Neural cell (in vitro differentiated cells): ENCODE measurements around the gene HES3. TPM values are rescaled to one million over a fixed set of nuclear protein-coding genes. Genes with fewer than 3 reads are reported as not detected.

Experiments
- H2AFZ ChIP-seq: fragments of 200-600, 300-800 bp; sonication (generic), shearing (Covaris generic); 2 replicates; pipeline ENCODE4 v1.6.0; 2014; ENCODE audit warnings: low read depth, mild to moderate bottlenecking, antibody characterized with exemption, low read length, moderate library complexity
- H3F3A ChIP-seq: fragments of 200-600 bp; shearing (Covaris generic); 2 replicates; pipeline ENCODE4 v1.6.1; 2016; ENCODE audit warnings: mild to moderate bottlenecking, moderate library complexity, mixed read lengths, antibody characterized with exemption, low read length; ENCODE audit not compliant: insufficient read depth, poor library complexity, severe bottlenecking
- H3K27ac ChIP-seq: fragments of 200-600, 300-800 bp; sonication (generic), shearing (Covaris generic); 2 replicates; pipeline ENCODE4 v1.5.1; 2014; ENCODE audit warnings: mild to moderate bottlenecking, low read length, moderate library complexity
- H3K27me3 ChIP-seq: fragments of 300-800, 200-600 bp; sonication (generic), shearing (Covaris generic); 2 replicates; pipeline ENCODE4 v1.6.0; 2014; ENCODE audit warnings: mild to moderate bottlenecking, low read depth, low read length, moderate library complexity; ENCODE audit not compliant: insufficient read depth
- H3K36me3 ChIP-seq: fragments of 300-800, 200-600 bp; sonication (generic), shearing (Covaris generic); 2 replicates; pipeline ENCODE4 v1.5.1; 2014; ENCODE audit warnings: mild to moderate bottlenecking, antibody characterized with exemption, low read length, moderate library complexity; ENCODE audit not compliant: insufficient read depth
- H3K4me2 ChIP-seq: fragments of 300-800, 200-600 bp; sonication (generic), shearing (Covaris generic); 2 replicates; pipeline ENCODE4 v1.6.0; 2014; ENCODE audit warnings: mild to moderate bottlenecking, low read length
- H3K4me3 ChIP-seq: fragments of 300-800, 200-600 bp; sonication (generic), shearing (Covaris generic); 2 replicates; pipeline ENCODE4 v1.5.1; 2014; ENCODE audit warnings: mild to moderate bottlenecking, low read length, moderate library complexity
- H3K79me2 ChIP-seq: fragments of 200-600 bp; shearing (Covaris generic); replicated peaks from 2 replicates; pipeline ENCODE4 v1.6.0; 2014; ENCODE audit warnings: mild to moderate bottlenecking, low read length, moderate library complexity; ENCODE audit not compliant: insufficient read depth
- H3K9ac ChIP-seq: fragments of 300-800, 200-600 bp; sonication (generic), shearing (Covaris generic); 2 replicates; pipeline ENCODE4 v1.6.1; 2016; ENCODE audit warnings: mild to moderate bottlenecking, low read length, mixed read lengths
- H3K9me2 ChIP-seq: fragments of 200-600 bp; shearing (Covaris generic); 2 replicates; pipeline ENCODE4 v1.6.1; 2016; ENCODE audit warnings: mild to moderate bottlenecking, low read length, mixed read lengths; ENCODE audit not compliant: insufficient read depth
- H3K9me3 ChIP-seq: fragments of 200-600, 300-800 bp; sonication (generic), shearing (Covaris generic); 2 replicates; pipeline ENCODE4 v1.6.1; 2016; ENCODE audit warnings: mild to moderate bottlenecking, mixed run types, low read length, moderate library complexity, mixed read lengths
- H4K20me1 ChIP-seq: fragments of 200-600 bp; shearing (Covaris generic); 2 replicates; pipeline ENCODE4 v1.6.1; 2016; ENCODE audit warnings: mild to moderate bottlenecking, mixed run types; ENCODE audit not compliant: insufficient read depth
- CTCF ChIP-seq: fragments of 450-650 bp; IDR thresholded peaks from 2 replicates; pipeline ENCODE4 v1.5.1; 2014; ENCODE audit warnings: antibody characterized with exemption, mild to moderate bottlenecking, moderate library complexity; ENCODE audit not compliant: poor library complexity, severe bottlenecking
- EP300 ChIP-seq: fragments of 450-650 bp; conservative IDR thresholded peaks from 2 replicates; pipeline ENCODE4 v1.6.1; 2014; ENCODE audit warnings: antibody characterized with exemption, mild to moderate bottlenecking, moderate library complexity; ENCODE audit not compliant: poor library complexity, severe bottlenecking
- EZH2 ChIP-seq: fragments of 200-600, 300-800 bp; shearing (Covaris generic), sonication (generic); IDR thresholded peaks from 2 replicates; pipeline ENCODE4 v1.6.1; 2014; ENCODE audit warnings: antibody characterized with exemption, low read length, borderline replicate concordance, mild to moderate bottlenecking; ENCODE audit not compliant: insufficient read depth, poor library complexity, severe bottlenecking
- MXI1 ChIP-seq: fragments of 450-650 bp; conservative IDR thresholded peaks from 2 replicates; pipeline ENCODE4 v1.6.1; 2014; ENCODE audit warnings: antibody characterized with exemption, mild to moderate bottlenecking; ENCODE audit not compliant: poor library complexity, severe bottlenecking
- POLR2AphosphoS5 ChIP-seq: IDR thresholded peaks from 2 replicates; pipeline ENCODE4 v1.6.1; 2012
- RAD21 ChIP-seq: fragments of 450-650 bp; conservative IDR thresholded peaks from 2 replicates; pipeline ENCODE4 v1.6.1; 2014; ENCODE audit warnings: antibody characterized with exemption, mild to moderate bottlenecking, moderate library complexity
- SMC3 ChIP-seq: fragments of 450-650 bp; conservative IDR thresholded peaks from 2 replicates; pipeline ENCODE4 v1.6.1; 2014; ENCODE audit warnings: antibody characterized with exemption, mild to moderate bottlenecking, moderate library complexity; ENCODE audit not compliant: poor library complexity
- TAF1 ChIP-seq: IDR thresholded peaks from 2 replicates; pipeline ENCODE4 v1.6.1; 2012; ENCODE audit warnings: low read depth
- polyA plus RNA-seq: library from polyadenylated mRNA; depleted of rRNA; stranded (reverse); fragments of >200 nt; gene quantifications from 2 replicates; pipeline ENCODE4 v1.2.3, GENCODE V29; 2014
- TF ChIP-seq, protein P1 (sequence below): IDR thresholded peaks from 2 replicates; pipeline ENCODE4 v1.6.1; 2012; ENCODE audit warnings: borderline replicate concordance

Gene HES3
- polyA plus RNA-seq, 1 donor from 2014 or later = not detected

GRCh38 chr1:6205849-6206519 is 38.0 kb upstream of the HES3 start, which contains the start of gene RNF207:
Gene RNF207 (plus strand): TSS chr1:6206119. CDS start chr1:6206536, 417 bp downstream.
- H3F3A ChIP-seq = no peaks in the 10 kb centered on the region
- no peaks in the 10 kb centered on the region for H4K20me1 ChIP-seq
- H3K4me3 ChIP-seq = peak within 1 kb of the TSS; percentile 25
- no peak within 1 kb of the TSS for H2AFZ ChIP-seq
- no peak within 1 kb of the TSS for H3K4me2 ChIP-seq
- no peaks in the 10 kb centered on the region for H3K9me3 ChIP-seq
- no peaks in the 10 kb centered on the region for H3K9me2 ChIP-seq
- no peak within 1 kb of the TSS for H3K27ac ChIP-seq
- H3K36me3 ChIP-seq = no peaks in the 10 kb centered on the region
- TF ChIP-seq, protein P1, sequence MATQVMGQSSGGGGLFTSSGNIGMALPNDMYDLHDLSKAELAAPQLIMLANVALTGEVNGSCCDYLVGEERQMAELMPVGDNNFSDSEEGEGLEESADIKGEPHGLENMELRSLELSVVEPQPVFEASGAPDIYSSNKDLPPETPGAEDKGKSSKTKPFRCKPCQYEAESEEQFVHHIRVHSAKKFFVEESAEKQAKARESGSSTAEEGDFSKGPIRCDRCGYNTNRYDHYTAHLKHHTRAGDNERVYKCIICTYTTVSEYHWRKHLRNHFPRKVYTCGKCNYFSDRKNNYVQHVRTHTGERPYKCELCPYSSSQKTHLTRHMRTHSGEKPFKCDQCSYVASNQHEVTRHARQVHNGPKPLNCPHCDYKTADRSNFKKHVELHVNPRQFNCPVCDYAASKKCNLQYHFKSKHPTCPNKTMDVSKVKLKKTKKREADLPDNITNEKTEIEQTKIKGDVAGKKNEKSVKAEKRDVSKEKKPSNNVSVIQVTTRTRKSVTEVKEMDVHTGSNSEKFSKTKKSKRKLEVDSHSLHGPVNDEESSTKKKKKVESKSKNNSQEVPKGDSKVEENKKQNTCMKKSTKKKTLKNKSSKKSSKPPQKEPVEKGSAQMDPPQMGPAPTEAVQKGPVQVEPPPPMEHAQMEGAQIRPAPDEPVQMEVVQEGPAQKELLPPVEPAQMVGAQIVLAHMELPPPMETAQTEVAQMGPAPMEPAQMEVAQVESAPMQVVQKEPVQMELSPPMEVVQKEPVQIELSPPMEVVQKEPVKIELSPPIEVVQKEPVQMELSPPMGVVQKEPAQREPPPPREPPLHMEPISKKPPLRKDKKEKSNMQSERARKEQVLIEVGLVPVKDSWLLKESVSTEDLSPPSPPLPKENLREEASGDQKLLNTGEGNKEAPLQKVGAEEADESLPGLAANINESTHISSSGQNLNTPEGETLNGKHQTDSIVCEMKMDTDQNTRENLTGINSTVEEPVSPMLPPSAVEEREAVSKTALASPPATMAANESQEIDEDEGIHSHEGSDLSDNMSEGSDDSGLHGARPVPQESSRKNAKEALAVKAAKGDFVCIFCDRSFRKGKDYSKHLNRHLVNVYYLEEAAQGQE = no peak
- TF ChIP-seq SMC3 (no peak), EZH2 (no peak), RAD21 (no peak), MXI1 (no peak), EP300 (no peak), CTCF (no peak), TAF1 (no peak), POLR2AphosphoS5 (no peak)
- no peak within 1 kb of the TSS for H3K9ac ChIP-seq
- peaks cover 42% of the 10 kb centered on the region for H3K27me3 ChIP-seq
- H3K79me2 ChIP-seq = no peaks in the 10 kb centered on the region

GRCh38 chr1:6206520-6206855 is 37.5 kb upstream of the HES3 start:
- Histone ChIP-seq H3K27me3 (peaks cover 42% of the 10 kb centered on the region), H4K20me1 (no peaks in the 10 kb centered on the region), H3F3A (no peaks in the 10 kb centered on the region), H3K9me3 (no peaks in the 10 kb centered on the region), H3K27ac (no peak overlapping the region), H3K9ac (no peak overlapping the region), H3K4me2 (no peak overlapping the region), H3K79me2 (no peaks in the 10 kb centered on the region), H3K36me3 (no peaks in the 10 kb centered on the region), H3K9me2 (no peaks in the 10 kb centered on the region), H3K4me3 (no peak overlapping the region), H2AFZ (no peak overlapping the region)
- TF ChIP-seq EP300 (no peak), TAF1 (no peak), SMC3 (no peak), EZH2 (no peak), MXI1 (no peak), POLR2AphosphoS5 (no peak), CTCF (no peak), RAD21 (no peak)
- TF ChIP-seq, protein P1 = no peak
